Chondrocyte (in vitro differentiated cells): ENCODE results near the gene CDX1. TPM values are rescaled to one million over a fixed set of nuclear protein-coding genes. Genes with fewer than 3 reads are reported as not detected.

Source experiments
- DNase-seq: peaks from one replicate; pipeline ENCODE4 v3.0.0; 2021; ENCODE audit warnings: mixed read lengths, low spot score
- H3K27ac Mint-ChIP-seq: one replicate; pipeline ENCODE4 v1.8.0; 2021; ENCODE audit warnings: mild to moderate bottlenecking, moderate library complexity, mixed read lengths; ENCODE audit not compliant: unreplicated experiment
- H3K27me3 Mint-ChIP-seq: 2 replicates; pipeline ENCODE4 v1.8.0; 2021; ENCODE audit warnings: low read depth, mixed read lengths
- H3K36me3 Mint-ChIP-seq: 2 replicates; pipeline ENCODE4 v1.8.0; 2021; ENCODE audit warnings: low read depth, mixed read lengths
- H3K4me1 Mint-ChIP-seq: 2 replicates; pipeline ENCODE4 v1.8.0; 2021; ENCODE audit warnings: low read depth, mild to moderate bottlenecking, mixed read lengths
- H3K4me3 Mint-ChIP-seq: one replicate; pipeline ENCODE4 v1.8.0; 2021; ENCODE audit warnings: mild to moderate bottlenecking, moderate library complexity, mixed read lengths; ENCODE audit not compliant: unreplicated experiment
- H3K9me3 Mint-ChIP-seq: 2 replicates; pipeline ENCODE4 v1.8.0; 2021; ENCODE audit warnings: low read depth, mixed read lengths
- CTCF ChIP-seq: fragments of 200-600 bp; sonication (generic); IDR thresholded peaks from 2 replicates; pipeline ENCODE4 v1.5.0; 2021; ENCODE audit warnings: antibody characterized with exemption, mild to moderate bottlenecking, moderate library complexity
- total RNA-seq: library from RNA; stranded (reverse); gene quantifications from 3 replicates; pipeline ENCODE4 v1.2.1, GENCODE V29; 2021

Gene CDX1
- total RNA-seq, 1 donor from 2014 or later, result 0.57 TPM

GRCh38 chr5:150182774-150183173 is 16.2 kb downstream of the CDX1 start:
- peaks cover 10% of the 10 kb centered on the region for H3K4me1 Mint-ChIP-seq
- H3K36me3 Mint-ChIP-seq, result no peaks in the 10 kb centered on the region
- H3K4me3 Mint-ChIP-seq, result no peak overlapping the region
- no peak overlapping the region for H3K27ac Mint-ChIP-seq
- TF ChIP-seq CTCF, result no peak
- DNase-seq, result no peak
- peaks cover 13% of the 10 kb centered on the region for H3K27me3 Mint-ChIP-seq
- no peaks in the 10 kb centered on the region for H3K9me3 Mint-ChIP-seq

- Mint-ChIP-seq H3K27ac (no peak overlapping the region), H3K36me3 (no peaks in the 10 kb centered on the region), H3K4me3 (no peak overlapping the region), H3K4me1 (peaks cover 10% of the 10 kb centered on the region), H3K9me3 (no peaks in the 10 kb centered on the region), H3K27me3 (peaks cover 14% of the 10 kb centered on the region)
- TF ChIP-seq CTCF, result no peak
- no peak for DNase-seq
Observed at GRCh38 chr5:150183436-150183835, 16.9 kb downstream of the CDX1 start.

- Mint-ChIP-seq H3K4me3 (no peak overlapping the region), H3K9me3 (no peaks in the 10 kb centered on the region), H3K27ac (no peak overlapping the region), H3K36me3 (no peaks in the 10 kb centered on the region), H3K27me3 (peaks cover 15% of the 10 kb centered on the region), H3K4me1 (peaks cover 10% of the 10 kb centered on the region)
- no peak for DNase-seq
- TF ChIP-seq CTCF, result no peak
Observed at GRCh38 chr5:150184006-150184405, 17.4 kb downstream of the CDX1 start.

DNA sequence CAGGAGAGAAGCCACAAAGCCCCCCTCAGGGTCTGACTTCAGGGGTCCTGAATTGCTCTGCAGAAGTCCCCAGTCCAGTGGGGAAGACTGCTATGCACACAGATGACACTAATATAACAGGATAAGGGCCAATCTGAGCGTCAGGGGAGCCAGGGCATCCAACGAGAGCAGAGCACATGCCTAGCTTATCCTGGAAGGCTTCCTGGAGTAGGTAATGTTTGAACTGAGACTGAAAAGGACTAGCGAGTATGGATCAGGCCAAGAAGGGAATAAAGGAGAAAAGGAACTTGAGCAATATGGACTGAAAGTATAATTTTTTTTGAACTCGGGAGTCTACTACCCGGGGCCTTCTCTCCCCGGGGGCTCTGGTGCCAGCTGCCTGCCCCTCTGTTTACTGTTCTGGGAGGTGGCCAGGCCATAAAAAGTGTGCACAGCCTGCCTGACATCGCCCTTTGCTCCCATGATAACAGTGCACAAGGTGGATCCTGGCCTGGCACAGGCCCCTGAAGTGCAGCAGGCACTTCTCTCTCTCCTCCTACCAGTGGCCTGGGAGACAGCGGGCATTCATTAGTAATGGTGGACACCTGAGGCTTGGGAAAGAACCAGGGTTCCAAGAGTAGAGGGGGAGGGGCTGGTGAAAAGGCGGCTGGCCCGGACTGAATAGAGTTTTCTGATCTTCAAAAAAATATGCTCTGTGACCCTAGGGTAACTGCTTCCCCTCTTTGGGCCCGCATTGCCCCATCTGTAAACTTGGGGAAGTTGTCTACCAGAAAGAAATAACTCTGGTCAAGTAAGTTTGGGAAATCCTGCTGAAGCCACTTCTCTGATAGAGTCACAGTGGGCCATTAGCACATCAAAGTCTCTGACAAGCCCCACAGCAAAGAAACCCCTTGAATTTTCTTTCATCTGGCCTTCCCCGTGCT is 18.7 kb downstream of the CDX1 start:
- Mint-ChIP-seq H3K36me3 (no peaks in the 10 kb centered on the region), H3K27me3 (peaks cover 23% of the 10 kb centered on the region), H3K4me1 (peaks cover 10% of the 10 kb centered on the region), H3K9me3 (no peaks in the 10 kb centered on the region), H3K27ac (no peak overlapping the region), H3K4me3 (no peak overlapping the region)
- DNase-seq, result no peak
- TF ChIP-seq CTCF, result no peak

GRCh38 chr5:150186137-150186536 is 19.6 kb downstream of the CDX1 start:
- no peak overlapping the region for H3K27ac Mint-ChIP-seq

More at GRCh38 chr5:150186137-150186536, 19.6 kb downstream of the CDX1 start:
- peaks cover 1% of the 10 kb centered on the region for H3K4me1 Mint-ChIP-seq
- H3K27me3 Mint-ChIP-seq, result peaks cover 29% of the 10 kb centered on the region
- H3K9me3 Mint-ChIP-seq, result no peaks in the 10 kb centered on the region
- H3K36me3 Mint-ChIP-seq, result no peaks in the 10 kb centered on the region
- no peak for TF ChIP-seq CTCF
- no peak overlapping the region for H3K4me3 Mint-ChIP-seq
- DNase-seq, result no peak
